Activated CD4-positive, alpha-beta T cell treated with anti-CD3 and anti-CD28 coated beads, Interleukin-2, amount 50 U/mL, for 1 hour (primary cell): Measurements from ENCODE around the gene ZNF684.
"Not testable (repeated sequence)": the region's sequence is repeated elsewhere in the genome, so short reads cannot be mapped to it uniquely, and the experiment has no call there.

Source experiments
- DNase-seq: peaks from one replicate; pipeline ENCODE4 v3.0.0-alpha.2; 2020

The ZNF684 gene

GRCh38 chr1:40531381-40532061, at the start of gene ZNF684:
Gene ZNF684 (plus strand): TSS chr1:40531637. CDS start chr1:40533167, 1,530 bp downstream.
- peak; percentile 74 for DNase-seq

- DNase-seq, result no peak
These were observed 36.0 kb upstream of the ZNF684 start for GRCh38 chr1:40495315-40495903.

- not testable (repeated sequence) for DNase-seq
These were observed 28.8 kb upstream of the ZNF684 start for GRCh38 chr1:40502651-40503050.

GRCh38 chr1:40507973-40508372, 23.5 kb upstream of the ZNF684 start:
- DNase-seq, result no peak

- peak; percentile 77 for DNase-seq
These were observed 22.8 kb upstream of the ZNF684 start, which contains the start of gene EXO5 for GRCh38 chr1:40508375-40509341. Gene EXO5 (plus strand): TSS chr1:40508767. CDS start chr1:40514545, 5,778 bp downstream.

GRCh38 chr1:40519517-40519916, 11.9 kb upstream of the ZNF684 start:
- no peak for DNase-seq

GRCh38 chr1:40530735-40531380, 579 bp upstream of the ZNF684 start:
- DNase-seq, result no peak

GRCh38 chr1:40532062-40532389, 589 bp downstream of the ZNF684 start:
- no peak for DNase-seq

GRCh38 chr1:40532844-40533424, 1.5 kb downstream of the ZNF684 start:
- no peak for DNase-seq

GRCh38 chr1:40534589-40534988, 3.2 kb downstream of the ZNF684 start:
- no peak for DNase-seq

- DNase-seq, result no peak
These were observed 4.3 kb downstream of the ZNF684 start for GRCh38 chr1:40535732-40536131.

- DNase-seq, result no peak
These were observed 7.9 kb downstream of the ZNF684 start for GRCh38 chr1:40539338-40539737.

GRCh38 chr1:40546957-40547356, 15.5 kb downstream of the ZNF684 start:
- no peak for DNase-seq

GRCh38 chr1:40553017-40553416, 21.6 kb downstream of the ZNF684 start:
- no peak for DNase-seq

- not testable (repeated sequence) for DNase-seq
These were observed 23.4 kb downstream of the ZNF684 start for GRCh38 chr1:40554807-40555206.

GRCh38 chr1:40556121-40556520, 24.7 kb downstream of the ZNF684 start:
- no peak for DNase-seq

GRCh38 chr1:40558241-40558640, 26.8 kb downstream of the ZNF684 start:
- DNase-seq, result not testable (repeated sequence)

- no peak for DNase-seq
These were observed 30.7 kb downstream of the ZNF684 start for GRCh38 chr1:40562185-40562584.

- no peak for DNase-seq
These were observed 31.8 kb downstream of the ZNF684 start for GRCh38 chr1:40563266-40563665.

- no peak for DNase-seq
These were observed 33.1 kb downstream of the ZNF684 start for GRCh38 chr1:40564506-40564905.

GRCh38 chr1:40564913-40565312, 33.5 kb downstream of the ZNF684 start:
- no peak for DNase-seq

GRCh38 chr1:40567825-40568224, 36.4 kb downstream of the ZNF684 start:
- no peak for DNase-seq

GRCh38 chr1:40574805-40575204, 43.4 kb downstream of the ZNF684 start:
- DNase-seq, result not testable (repeated sequence)
